Measurements from ENCODE around the gene STPG1.

Gene STPG1

GRCh38 chr1:24341260-24341659, 72.3 kb downstream of the STPG1 start:
- DNase-seq (ENCODE audit: low read depth in 2 of 2) = no peak

GRCh38 chr1:24340770-24341169, 72.8 kb downstream of the STPG1 start:
- DNase-seq (ENCODE audit: low read depth in 2 of 2) = no peak

- no peak for DNase-seq (ENCODE audit: low read depth in 2 of 2)
These were observed 73.6 kb downstream of the STPG1 start for GRCh38 chr1:24339996-24340395.

GRCh38 chr1:24338447-24338846, 75.1 kb downstream of the STPG1 start:
- no peak for DNase-seq (ENCODE audit: low read depth in 2 of 2)

- no peak for DNase-seq (ENCODE audit: low read depth in 2 of 2)
These were observed 76.1 kb downstream of the STPG1 start for GRCh38 chr1:24337455-24337854.

- DNase-seq (ENCODE audit: low read depth in 2 of 2) = no peak
These were observed 77.5 kb downstream of the STPG1 start for GRCh38 chr1:24336075-24336474.

GRCh38 chr1:24331961-24332673, 81.5 kb downstream of the STPG1 start:
- DNase-seq (ENCODE audit: low read depth in 2 of 2) = no peak

GRCh38 chr1:24329797-24330543, 83.6 kb downstream of the STPG1 start:
- DNase-seq (ENCODE audit: low read depth in 2 of 2) = no peak

- no peak for DNase-seq (ENCODE audit: low read depth in 2 of 2)
These were observed 84.3 kb downstream of the STPG1 start for GRCh38 chr1:24329331-24329730.

GRCh38 chr1:24327891-24328290, 85.7 kb downstream of the STPG1 start:
- no peak for DNase-seq (ENCODE audit: low read depth in 2 of 2)

- no peak for DNase-seq (ENCODE audit: low read depth in 2 of 2)
These were observed 86.1 kb downstream of the STPG1 start for GRCh38 chr1:24327486-24327885.

- no peak for DNase-seq (ENCODE audit: low read depth in 2 of 2)
These were observed 87.8 kb downstream of the STPG1 start for GRCh38 chr1:24325587-24326449.

GRCh38 chr1:24324903-24325302, 88.7 kb downstream of the STPG1 start:
- no peak for DNase-seq (ENCODE audit: low read depth in 2 of 2)

- no peak for DNase-seq (ENCODE audit: low read depth in 2 of 2)
These were observed 90.3 kb downstream of the STPG1 start for GRCh38 chr1:24323281-24323680.

- DNase-seq (ENCODE audit: low read depth in 2 of 2) = no peak
These were observed 91.0 kb downstream of the STPG1 start for GRCh38 chr1:24322470-24323177.

GRCh38 chr1:24321697-24322469, 91.7 kb downstream of the STPG1 start:
- peak; percentile 66 to 69 for DNase-seq (ENCODE audit: low read depth in 2 of 2)

GRCh38 chr1:24321126-24321525, 92.5 kb downstream of the STPG1 start:
- DNase-seq (ENCODE audit: low read depth in 2 of 2) = no peak

- DNase-seq (ENCODE audit: low read depth in 2 of 2) = no peak
These were observed 93.6 kb downstream of the STPG1 start for GRCh38 chr1:24319962-24320361.

GRCh38 chr1:24319312-24319863, 94.2 kb downstream of the STPG1 start, which contains the start of gene GRHL3:
GRHL3 (plus strand) TSS chr1:24319357; CDS start chr1:24319552, 195 bp downstream.
- no peak for DNase-seq (ENCODE audit: low read depth in 2 of 2)

- no peak for DNase-seq (ENCODE audit: low read depth in 2 of 2)
These were observed 94.8 kb downstream of the STPG1 start for GRCh38 chr1:24318615-24319311.

Measured in stimulated activated CD8-positive, alpha-beta memory T cell treated with anti-CD3 and anti-CD28 coated beads, Interleukin-2, amount 100 ng/mL, for 48 hours (primary cell).